Activated CD4-positive, CD25-positive, alpha-beta regulatory T cell (primary cell): ENCODE measurements around the gene APOL3.
"Not testable (repeated sequence)": the region's sequence is repeated elsewhere in the genome, so short reads cannot be mapped to it uniquely, and the experiment has no call there.

Experiments
- DNase-seq, 4 experiments: peaks; one replicate each; lab custom pipeline; 2025; lab: John Stamatoyannopoulos, UW

Gene APOL3

GRCh38 chr22:36134182-36134581, 26.4 kb downstream of the APOL3 start:
- DNase-seq = no peak

- no peak for DNase-seq
Observed at GRCh38 chr22:36131907-36132306, 28.6 kb downstream of the APOL3 start.

GRCh38 chr22:36129486-36130388, 30.8 kb downstream of the APOL3 start:
- DNase-seq = no peak

GRCh38 chr22:36129071-36129470, 31.5 kb downstream of the APOL3 start:
- no peak for DNase-seq

GRCh38 chr22:36125994-36126531, 34.5 kb downstream of the APOL3 start:
- DNase-seq = no peak

- no peak for DNase-seq
Observed at GRCh38 chr22:36125434-36125833, 35.1 kb downstream of the APOL3 start.

GRCh38 chr22:36124666-36125065, 35.9 kb downstream of the APOL3 start:
- no peak for DNase-seq

GRCh38 chr22:36123673-36124630, 36.6 kb downstream of the APOL3 start:
- DNase-seq = peak; percentile 75 to 86 (median 80)

- DNase-seq = not testable (repeated sequence)
Observed at GRCh38 chr22:36120621-36121351, 39.8 kb downstream of the APOL3 start.

GRCh38 chr22:36117053-36117554, 43.5 kb downstream of the APOL3 start:
- DNase-seq = no peak

GRCh38 chr22:36116127-36116526, 44.4 kb downstream of the APOL3 start:
- DNase-seq = no peak

- DNase-seq = no peak
Observed at GRCh38 chr22:36113121-36113520, 47.4 kb downstream of the APOL3 start.

GRCh38 chr22:36111316-36111715, 49.2 kb downstream of the APOL3 start:
- no peak for DNase-seq

GRCh38 chr22:36110306-36110881, 50.2 kb downstream of the APOL3 start:
- DNase-seq = no peak

- DNase-seq = no peak
Observed at GRCh38 chr22:36107436-36107835, 53.1 kb downstream of the APOL3 start.

GRCh38 chr22:36106910-36107309, 53.6 kb downstream of the APOL3 start:
- no peak for DNase-seq

GRCh38 chr22:36104988-36105387, 55.6 kb downstream of the APOL3 start:
- no peak for DNase-seq

GRCh38 chr22:36104435-36104834, 56.1 kb downstream of the APOL3 start:
- DNase-seq = no peak

- DNase-seq = no peak
Observed at GRCh38 chr22:36103891-36104290, 56.7 kb downstream of the APOL3 start.

GRCh38 chr22:36102995-36103394, 57.6 kb downstream of the APOL3 start:
- DNase-seq = no peak

- DNase-seq = no peak
Observed at GRCh38 chr22:36101756-36102155, 58.8 kb downstream of the APOL3 start.
